Islet of Langerhans (tissue), 1 donor: Measurements from ENCODE around the gene KPNA3.
"Not testable (repeated sequence)": the region's sequence is repeated elsewhere in the genome, so short reads cannot be mapped to it uniquely, and the experiment has no call there.

Source experiments
- FAIRE-seq: peaks from one replicate; lab custom pipeline; 2011; peaks lifted over from hg19 to GRCh38; lab: Jason Lieb, UNC

Gene KPNA3

DNA sequence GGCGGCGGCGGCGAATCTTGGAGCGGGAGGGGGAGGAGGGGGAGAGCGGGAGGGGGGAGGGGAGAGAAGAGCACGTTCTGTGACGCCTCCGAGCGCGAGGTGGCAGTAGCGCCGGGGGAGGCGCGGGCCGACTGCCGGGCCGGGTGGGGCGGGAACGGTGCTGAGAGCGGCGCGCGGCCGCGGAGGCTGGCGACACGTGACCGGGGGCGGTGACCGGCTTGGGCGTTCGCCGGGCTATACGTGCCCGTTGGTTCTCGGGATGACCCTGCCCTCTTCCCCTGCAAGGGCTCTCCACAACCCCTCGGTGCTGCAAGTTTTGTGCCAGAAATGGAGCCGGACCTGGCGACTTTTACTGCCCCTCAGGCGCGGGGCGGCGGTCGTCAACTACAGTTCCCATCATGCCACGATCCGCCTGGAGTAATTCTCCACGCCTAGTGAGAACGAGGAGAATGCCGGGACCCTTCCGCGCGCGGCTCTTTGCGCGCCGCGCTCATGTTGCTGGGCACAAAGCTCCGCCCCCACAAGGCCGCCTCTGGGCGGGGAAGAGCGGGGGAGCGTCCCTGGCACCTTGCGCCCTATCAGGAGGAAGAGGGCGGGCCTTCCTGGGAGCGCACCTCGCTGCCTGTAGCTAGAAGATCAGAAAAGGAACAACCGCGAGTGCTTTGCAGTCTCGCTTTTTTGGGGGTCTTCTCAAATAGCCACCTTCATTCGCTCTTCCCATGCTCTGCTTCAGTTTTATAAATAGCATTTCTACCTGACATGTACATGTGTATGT, at the start of gene KPNA3:
Gene KPNA3 (minus strand): TSS at position 133 of the 775 bp plus-strand sequence. CDS start 176 bp downstream, outside the sequence.
- FAIRE-seq: no peak

DNA sequence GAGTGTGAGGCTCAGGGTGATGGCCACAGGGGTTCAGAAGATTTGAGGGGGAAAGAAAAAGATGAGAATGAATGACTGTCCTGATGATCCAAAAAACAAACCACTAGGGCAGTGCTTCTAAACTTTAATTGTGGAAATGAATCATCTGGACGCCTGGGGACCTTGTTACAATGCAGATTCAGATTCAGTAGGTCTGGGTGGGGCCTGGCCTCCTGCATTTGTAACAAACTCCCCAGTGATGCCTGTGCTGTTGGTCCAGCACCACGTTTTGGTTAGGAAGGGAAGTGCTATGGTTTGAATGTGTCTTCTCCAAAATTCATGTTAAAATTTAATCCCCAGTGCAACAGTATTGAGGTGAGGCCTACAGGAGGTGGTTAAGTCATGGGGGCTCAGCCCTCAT, 49.5 kb upstream of the KPNA3 start:
- FAIRE-seq: no peak

DNA sequence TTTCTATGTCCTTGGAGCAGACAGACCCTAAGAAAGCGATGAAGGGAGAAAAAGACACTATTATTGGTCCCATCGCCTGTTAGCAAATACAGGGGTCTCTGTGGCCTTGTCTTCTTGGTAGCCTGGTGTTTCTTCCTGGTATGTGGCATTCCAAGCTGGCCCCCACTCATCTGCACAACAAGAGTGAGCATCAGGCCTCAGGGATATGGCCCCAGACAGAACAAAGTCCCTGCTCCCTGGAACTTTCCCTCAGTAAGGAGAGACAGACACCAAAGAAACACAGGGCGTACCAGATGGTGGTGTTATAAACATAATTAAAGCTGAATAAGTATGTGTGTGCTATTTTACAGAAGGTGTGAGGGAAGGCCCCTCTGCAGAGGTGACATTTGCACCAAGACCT, 48.2 kb upstream of the KPNA3 start:
- FAIRE-seq: no peak

GRCh38 chr13:49840266-49840665, 47.8 kb upstream of the KPNA3 start:
- FAIRE-seq: no peak

DNA sequence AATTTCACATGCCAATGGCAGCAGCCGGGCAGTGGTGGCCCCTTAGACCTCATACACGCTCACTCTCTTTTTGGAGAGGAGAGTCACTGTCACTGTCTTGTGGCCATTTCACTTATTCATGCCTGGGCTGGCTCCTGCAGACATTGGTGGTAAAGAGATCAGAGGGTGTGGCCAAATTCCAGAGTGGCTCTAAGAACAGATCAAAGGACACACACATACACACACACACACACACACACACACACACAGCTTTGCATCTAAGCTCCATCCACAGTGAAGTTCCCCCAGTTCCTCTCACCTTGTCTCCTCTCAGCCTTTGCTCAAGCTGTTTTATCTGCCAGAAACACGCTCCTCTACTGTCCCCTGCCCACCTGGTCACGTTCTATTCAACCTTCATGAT, 46.5 kb upstream of the KPNA3 start:
- FAIRE-seq: no peak

- no peak for FAIRE-seq
Measured at GRCh38 chr13:49836516-49836915, 44.0 kb upstream of the KPNA3 start.

- FAIRE-seq: no peak
Measured at GRCh38 chr13:49833402-49833801, 40.9 kb upstream of the KPNA3 start.

GRCh38 chr13:49831455-49831854, 39.0 kb upstream of the KPNA3 start:
- FAIRE-seq: no peak

DNA sequence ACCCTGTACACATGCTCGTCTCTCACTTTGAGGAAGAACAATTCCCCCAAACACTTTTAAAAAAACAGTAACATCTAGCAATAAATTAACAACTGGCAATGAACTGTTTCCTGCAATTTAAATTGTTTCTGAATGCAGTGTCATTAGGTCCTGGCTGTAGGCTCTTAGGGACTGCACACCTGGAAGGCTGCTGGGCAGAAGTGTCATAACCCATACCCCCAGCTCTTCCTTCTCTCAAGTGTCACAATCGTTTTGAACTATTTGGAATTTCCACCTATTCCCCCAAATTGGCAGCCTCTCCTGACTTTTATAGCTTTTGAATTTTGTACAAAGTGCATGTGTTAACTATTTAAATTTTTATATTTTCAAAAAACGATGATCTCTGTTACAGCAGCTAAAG, 38.2 kb upstream of the KPNA3 start:
- no peak for FAIRE-seq

- no peak for FAIRE-seq
Measured at GRCh38 chr13:49829715-49830114, 37.2 kb upstream of the KPNA3 start.

DNA sequence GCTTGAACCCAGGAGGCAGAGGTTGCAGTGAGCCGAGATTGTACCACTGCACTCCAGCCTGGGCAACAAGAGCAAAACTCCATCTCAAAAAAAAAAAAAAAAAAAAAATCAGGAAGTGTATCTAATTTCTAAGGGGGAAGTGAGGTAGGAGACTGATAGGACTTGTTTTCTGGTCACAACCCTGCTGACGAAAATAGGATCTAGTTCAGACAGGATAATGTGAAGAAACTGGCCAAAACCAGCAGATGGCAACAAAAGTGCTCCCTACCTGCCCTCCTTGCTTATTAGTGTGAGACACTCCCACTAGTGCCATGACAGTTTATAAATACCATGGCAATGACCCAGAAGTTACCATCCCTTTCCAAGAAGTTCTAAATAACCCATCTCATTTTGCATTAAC, 36.0 kb upstream of the KPNA3 start:
- no peak for FAIRE-seq

GRCh38 chr13:49827891-49828290, 35.4 kb upstream of the KPNA3 start:
- no peak for FAIRE-seq

DNA sequence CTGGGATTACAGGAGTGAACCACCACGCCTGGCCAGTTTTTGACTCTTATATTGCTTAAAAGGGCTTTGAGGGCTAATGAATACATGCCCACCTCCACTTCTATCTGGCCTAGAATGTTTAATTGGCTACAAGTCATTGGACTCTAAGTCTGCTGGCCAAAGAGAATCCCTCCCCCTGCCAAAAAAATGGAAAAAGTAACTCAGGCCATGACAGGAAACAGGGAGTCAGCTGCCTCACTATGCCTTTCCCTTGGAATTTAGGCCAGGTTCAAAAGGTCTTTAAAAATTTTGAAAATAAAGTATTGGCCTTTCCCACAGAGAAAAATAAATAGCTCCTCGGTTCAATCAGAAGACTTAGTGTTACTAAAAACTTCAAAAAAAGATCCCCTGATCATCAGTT, 34.9 kb upstream of the KPNA3 start:
- no peak for FAIRE-seq

DNA sequence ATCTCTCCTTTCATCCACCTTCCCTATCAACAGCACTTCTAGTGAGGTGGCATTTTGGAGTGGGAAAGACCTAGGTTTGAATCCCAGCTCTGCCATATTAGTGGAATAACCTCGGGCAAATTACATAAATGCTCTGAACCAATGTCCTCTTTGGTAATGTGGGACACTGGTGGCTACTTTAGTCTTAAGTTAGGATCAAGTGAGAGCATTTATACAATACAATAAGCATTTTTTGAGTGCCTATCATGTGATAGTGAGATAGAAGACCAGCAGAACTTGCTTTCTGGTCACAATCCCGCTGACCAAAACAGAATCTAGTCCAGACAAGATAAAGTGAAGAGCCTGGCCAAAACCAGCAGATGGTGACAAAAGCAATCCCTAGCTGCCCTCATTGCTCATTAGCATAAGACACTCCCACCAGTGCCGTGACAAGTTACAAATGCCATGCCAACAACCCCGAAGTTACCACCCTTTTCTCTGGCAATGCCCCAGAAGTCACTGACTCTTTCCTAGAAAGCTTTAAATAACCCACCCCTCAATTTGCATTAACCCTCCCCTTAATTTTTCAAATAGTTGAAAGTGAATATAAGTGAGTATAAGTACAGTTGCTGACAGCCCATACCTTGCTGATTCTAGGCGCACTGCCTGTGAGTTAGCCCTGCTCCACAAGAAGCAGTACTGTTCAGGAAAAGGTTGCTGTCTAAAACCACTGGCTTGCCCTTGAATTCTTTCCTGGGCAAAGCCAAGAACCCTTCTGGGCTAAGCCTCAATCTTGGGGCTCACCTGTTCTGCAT, 28.9 kb upstream of the KPNA3 start:
- FAIRE-seq: no peak

DNA sequence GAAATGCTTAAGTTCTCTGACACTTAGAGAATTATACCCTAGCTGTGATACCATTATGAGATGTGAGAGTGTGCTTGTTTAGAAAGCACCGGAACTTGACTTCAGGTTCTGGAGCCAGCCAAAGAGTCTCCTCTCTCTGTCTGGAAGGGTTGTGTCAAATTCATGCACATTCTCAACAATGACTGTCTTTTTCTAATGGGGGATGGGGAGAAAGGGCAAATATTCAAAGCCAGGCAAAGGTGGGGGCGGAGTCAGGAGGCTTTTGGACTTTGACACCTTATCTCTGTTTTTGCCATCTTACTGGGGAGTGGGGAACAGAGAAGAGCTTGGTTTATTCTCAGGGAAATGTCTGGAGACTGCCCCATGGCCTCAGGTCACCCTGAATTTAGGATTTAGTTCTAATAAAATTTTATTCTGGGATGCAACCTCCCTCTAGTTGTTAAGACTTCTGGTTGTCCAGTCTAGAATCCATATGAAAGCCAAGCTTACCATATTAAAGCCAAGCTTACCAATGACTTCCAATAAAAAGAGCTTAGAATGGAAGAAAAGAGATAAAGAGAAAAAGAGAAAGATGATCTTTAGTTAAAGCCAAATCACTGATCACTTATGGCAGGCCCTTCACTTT, 28.2 kb upstream of the KPNA3 start:
- FAIRE-seq: no peak

GRCh38 chr13:49816047-49816446, 23.6 kb upstream of the KPNA3 start:
- FAIRE-seq: not testable (repeated sequence)

GRCh38 chr13:49814551-49815270, 22.2 kb upstream of the KPNA3 start:
- no peak for FAIRE-seq

GRCh38 chr13:49812812-49813211, 20.3 kb upstream of the KPNA3 start:
- FAIRE-seq: no peak

DNA sequence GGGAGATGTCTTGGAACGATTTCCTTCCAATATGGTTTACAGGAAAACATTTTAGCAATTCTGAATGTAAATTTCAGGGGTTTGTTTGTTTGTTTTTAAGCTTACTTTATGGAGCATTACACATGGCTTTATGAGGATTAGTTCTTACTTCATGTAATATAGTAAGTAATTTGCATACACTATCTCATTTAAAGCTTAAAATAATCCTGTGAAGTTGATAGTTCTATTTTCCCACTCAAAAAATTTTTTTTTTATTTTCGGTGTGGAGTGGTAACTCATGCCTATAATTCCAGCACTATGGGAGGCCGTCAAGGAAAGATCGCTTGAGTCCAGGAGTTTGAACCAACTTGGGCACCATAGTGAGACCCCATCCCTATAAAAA, 19.0 kb upstream of the KPNA3 start:
- no peak for FAIRE-seq

GRCh38 chr13:49810567-49811526, 18.4 kb upstream of the KPNA3 start:
- no peak for FAIRE-seq

- FAIRE-seq: no peak
Measured at GRCh38 chr13:49807681-49808080, 15.2 kb upstream of the KPNA3 start.
